GM12873 (cell line): ENCODE results near the gene WDR54.

Experiments used
- TF ChIP-seq, protein P1 (sequence below): IDR thresholded peaks from 2 replicates; pipeline ENCODE4 v1.5.1; 2012; ENCODE audit warnings: low read depth, mild to moderate bottlenecking, moderate library complexity, low read length, control low read depth; ENCODE audit not compliant: insufficient read depth; ENCODE audit errors: missing control alignments

WDR54 gene

DNA sequence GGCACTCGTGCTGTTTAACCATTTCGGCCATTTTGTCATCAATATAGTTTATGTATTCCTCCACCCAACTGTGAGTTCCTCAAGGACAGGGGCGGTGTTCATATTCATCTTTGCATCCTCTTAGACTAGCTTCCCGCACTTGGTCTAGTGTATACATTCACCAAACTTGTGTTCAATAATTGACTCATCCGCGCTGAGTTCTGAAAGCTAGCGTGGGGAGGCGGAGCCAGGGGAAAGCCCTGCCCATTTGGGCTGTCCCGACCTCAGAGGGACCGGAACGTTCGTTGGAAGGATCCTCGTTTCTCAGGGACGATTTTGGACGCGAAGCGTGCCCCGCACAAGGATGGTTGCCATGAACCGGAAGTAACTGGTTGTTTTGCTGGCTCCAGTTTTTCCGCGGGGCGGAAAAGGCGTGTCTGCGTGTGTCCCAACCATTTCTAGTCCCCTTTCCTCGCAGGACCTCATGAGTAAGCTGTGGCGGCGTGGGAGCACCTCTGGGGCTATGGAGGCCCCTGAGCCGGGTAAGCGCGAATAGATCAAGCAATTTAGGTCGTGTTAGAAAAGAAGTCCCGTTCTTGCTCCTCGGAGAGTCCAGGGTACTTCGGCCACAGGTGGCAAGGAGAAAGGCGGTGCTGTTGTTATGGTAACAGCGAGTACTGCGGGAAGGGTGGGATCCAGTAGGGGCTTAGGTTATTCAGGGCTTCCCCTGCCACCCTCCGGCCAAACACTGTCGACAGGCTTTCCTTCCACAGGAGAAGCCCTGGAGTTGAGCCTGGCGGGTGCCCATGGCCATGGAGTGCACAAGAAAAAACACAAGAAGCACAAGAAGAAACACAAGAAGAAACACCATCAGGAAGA is 33.4 kb downstream of the WDR54 start, which contains the start of gene INO80B:
INO80B (plus strand) TSS at position 434 of the 858 bp plus-strand sequence; CDS start at position 464, 30 bp downstream.
- TF ChIP-seq, protein P1, sequence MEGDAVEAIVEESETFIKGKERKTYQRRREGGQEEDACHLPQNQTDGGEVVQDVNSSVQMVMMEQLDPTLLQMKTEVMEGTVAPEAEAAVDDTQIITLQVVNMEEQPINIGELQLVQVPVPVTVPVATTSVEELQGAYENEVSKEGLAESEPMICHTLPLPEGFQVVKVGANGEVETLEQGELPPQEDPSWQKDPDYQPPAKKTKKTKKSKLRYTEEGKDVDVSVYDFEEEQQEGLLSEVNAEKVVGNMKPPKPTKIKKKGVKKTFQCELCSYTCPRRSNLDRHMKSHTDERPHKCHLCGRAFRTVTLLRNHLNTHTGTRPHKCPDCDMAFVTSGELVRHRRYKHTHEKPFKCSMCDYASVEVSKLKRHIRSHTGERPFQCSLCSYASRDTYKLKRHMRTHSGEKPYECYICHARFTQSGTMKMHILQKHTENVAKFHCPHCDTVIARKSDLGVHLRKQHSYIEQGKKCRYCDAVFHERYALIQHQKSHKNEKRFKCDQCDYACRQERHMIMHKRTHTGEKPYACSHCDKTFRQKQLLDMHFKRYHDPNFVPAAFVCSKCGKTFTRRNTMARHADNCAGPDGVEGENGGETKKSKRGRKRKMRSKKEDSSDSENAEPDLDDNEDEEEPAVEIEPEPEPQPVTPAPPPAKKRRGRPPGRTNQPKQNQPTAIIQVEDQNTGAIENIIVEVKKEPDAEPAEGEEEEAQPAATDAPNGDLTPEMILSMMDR = no peak

DNA sequence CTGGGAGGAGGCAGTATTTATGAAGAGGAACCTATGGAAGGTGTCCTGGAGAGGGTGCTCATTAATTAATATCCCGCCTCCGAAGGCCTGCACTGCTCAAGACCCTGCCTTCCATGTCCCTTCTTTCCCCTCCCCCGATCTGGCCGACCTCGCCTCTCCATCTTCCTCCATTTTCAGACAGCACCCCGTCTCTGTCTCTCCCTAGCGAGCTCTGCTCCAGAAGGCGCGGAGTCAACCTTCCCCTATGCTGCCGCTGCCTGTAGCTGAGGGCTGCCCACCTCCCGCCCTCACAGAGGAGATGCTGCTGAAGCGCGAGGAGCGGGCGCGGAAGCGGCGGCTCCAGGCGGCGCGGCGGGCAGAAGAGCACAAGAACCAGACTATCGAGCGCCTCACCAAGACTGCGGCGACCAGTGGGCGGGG is 35.6 kb downstream of the WDR54 start:
- TF ChIP-seq, protein P1 = no peak

- TF ChIP-seq, protein P1 = no peak
Observed at GRCh38 chr2:74457549-74458131, 36.1 kb downstream of the WDR54 start.

- TF ChIP-seq, protein P1 = no peak
Observed at GRCh38 chr2:74458132-74458937, 36.8 kb downstream of the WDR54 start, which contains the start of gene WBP1. Gene WBP1, plus strand, starts transcription at chr2:74458438. Its CDS starts 165 bp downstream, at chr2:74458603.

- TF ChIP-seq, protein P1 = no peak
Observed at GRCh38 chr2:74458938-74459363, 37.4 kb downstream of the WDR54 start.

GRCh38 chr2:74461187-74462053 is 39.9 kb downstream of the WDR54 start:
- TF ChIP-seq, protein P1 = peak; percentile 40
